Ammon's horn (tissue), 1 donor: ENCODE results near the gene PLEKHB2.
"Not testable (repeated sequence)": the region's sequence is repeated elsewhere in the genome, so short reads cannot be mapped to it uniquely, and the experiment has no call there.

Experiments
- DNase-seq: peaks from one replicate; pipeline ENCODE4 v3.0.0-alpha.2; 2016; ENCODE audit warnings: low spot score

The PLEKHB2 gene

GRCh38 chr2:131093696-131094462 lies 11.3 kb upstream of the PLEKHB2 start:
- peak; percentile 81 for DNase-seq

GRCh38 chr2:131094463-131095281 lies 10.5 kb upstream of the PLEKHB2 start:
- DNase-seq: no peak

GRCh38 chr2:131103165-131103564 lies 2.0 kb upstream of the PLEKHB2 start:
- DNase-seq: no peak

GRCh38 chr2:131104487-131105155 lies 515 bp upstream of the PLEKHB2 start:
- DNase-seq: peak; percentile 11

DNA sequence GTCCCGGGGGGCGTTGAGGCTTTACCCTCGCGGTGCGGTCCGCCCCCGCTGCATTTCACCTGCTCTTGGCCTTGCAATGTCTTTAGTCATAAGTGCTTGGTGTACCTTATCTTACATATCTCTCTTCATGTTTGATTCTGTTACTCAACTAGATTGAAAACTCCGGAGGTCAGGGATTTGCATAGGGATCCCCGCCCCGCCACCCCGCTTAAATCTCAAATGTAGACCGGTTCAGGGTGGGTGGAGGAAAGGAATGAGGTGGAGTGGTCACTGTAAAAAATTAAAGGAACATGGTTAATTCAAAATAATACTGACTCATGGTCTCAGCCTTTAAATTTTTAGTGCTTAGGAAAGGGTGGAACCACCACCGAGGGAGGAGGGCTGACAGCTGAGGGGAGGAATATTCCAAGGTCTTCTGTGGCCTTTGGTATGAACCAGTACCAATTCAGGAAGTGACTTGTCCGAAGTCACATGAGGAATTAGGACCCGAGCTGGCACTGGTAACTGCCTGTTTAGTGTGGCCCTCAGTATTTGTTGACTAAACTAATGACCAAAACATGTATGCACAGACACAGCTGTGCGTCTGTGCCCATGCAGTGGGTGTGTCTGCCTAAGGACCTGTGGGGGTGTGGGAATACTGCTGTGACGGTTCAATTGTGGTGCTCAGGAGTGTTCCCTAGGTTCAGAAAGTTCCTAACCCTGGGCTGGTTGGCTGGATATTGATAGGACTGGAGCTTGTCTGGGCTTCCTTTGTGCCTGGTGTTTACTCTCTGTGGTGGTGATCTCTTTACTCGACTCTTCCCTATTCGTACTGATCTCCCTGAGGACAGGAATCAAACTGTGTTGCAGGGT lies 1.0 kb downstream of the PLEKHB2 start:
- DNase-seq: peak; percentile 26

GRCh38 chr2:131112529-131112928 lies 7.4 kb downstream of the PLEKHB2 start:
- no peak for DNase-seq

DNA sequence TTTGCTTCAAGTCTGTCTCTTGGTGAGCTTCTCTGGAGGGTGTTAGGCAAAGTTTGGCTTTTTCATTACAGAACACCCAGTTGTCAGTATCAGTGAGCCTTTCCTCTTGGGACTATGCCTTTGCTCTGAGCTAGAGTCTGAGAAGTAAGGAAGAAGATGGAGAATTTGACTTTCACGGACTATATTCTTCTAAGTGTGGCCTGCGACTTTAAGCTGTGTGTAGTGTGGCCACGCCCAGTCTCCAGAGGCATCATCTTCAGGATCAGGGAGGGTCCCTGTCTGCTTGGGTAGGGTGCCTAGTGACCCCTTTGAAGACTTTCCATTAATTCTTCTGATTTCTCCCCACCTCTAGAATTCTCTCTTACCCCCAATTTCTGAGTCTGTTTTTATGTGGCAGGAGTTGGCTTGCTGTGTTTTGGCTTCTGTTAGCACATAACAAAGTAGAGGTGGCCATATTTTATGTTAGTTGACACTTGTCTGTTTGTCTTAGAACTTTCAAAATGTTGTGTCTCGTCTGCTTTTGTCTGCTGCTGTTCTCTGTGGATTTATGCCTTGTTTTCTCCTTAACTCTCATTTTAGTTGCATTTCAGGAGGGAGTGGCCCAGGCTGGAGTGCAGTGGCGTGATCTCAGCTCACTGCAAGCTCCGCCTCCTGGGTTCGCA lies 8.6 kb downstream of the PLEKHB2 start:
- DNase-seq: no peak

DNA sequence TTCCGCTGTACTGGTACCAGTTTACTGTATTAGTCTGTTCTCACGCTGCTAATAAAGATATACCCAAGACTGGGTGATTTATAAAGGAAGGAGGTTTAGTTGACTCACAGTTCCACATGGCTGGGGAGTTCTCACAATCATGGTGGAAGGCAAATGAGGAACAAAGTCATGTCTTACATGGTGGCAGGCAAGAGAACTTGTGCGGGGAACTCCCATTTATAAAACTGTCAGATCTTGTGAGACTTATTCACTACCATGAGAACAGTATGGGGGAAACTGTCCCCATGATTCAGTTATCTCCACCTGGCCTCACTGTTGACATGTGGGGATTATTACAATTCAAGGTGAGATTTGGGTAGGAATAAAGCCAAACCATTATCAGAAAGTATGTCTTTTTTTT lies 9.8 kb downstream of the PLEKHB2 start:
- DNase-seq: not testable (repeated sequence)

DNA sequence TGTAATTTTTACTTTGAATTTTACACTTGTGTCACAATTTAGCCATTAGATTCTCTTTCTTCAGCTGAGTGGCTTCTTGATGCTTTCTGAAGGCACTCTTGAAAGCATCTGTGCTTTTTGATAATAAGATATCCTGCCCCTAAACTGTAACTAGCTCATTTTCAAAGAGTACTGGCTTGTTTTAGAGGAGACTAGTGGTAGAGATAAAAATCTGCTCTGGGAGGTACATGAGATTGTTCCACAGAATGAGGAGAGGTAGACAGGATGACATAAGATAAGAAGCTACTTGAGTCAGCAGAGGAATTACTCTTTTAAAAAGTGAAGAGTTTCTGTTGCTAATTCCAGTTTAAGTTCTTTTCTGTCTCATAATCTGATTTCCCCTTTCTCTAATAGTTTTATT lies 10.6 kb downstream of the PLEKHB2 start:
- DNase-seq: no peak

GRCh38 chr2:131120815-131121317 lies 15.7 kb downstream of the PLEKHB2 start:
- no peak for DNase-seq

- DNase-seq: no peak
These were observed 16.3 kb downstream of the PLEKHB2 start for GRCh38 chr2:131121464-131121863.

DNA sequence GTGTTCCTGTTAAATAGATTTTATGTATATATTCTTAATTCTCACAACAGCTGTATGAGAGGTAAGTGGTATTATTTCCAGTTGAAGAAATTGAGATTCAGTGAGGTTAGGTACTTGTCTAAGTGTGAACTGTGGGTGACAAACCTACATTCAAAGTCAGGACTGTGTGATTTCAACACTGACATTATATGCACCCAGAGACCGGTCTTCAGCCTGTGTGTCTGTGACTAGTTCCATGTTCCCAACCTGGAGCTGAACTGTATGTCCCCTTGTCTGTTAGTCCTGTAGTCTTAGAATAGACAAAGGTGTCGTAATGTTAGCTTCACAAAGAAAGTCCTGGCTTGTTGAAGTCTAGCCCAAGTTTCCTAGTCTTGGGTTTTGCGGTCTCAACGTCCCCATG lies 17.4 kb downstream of the PLEKHB2 start:
- DNase-seq: no peak

DNA sequence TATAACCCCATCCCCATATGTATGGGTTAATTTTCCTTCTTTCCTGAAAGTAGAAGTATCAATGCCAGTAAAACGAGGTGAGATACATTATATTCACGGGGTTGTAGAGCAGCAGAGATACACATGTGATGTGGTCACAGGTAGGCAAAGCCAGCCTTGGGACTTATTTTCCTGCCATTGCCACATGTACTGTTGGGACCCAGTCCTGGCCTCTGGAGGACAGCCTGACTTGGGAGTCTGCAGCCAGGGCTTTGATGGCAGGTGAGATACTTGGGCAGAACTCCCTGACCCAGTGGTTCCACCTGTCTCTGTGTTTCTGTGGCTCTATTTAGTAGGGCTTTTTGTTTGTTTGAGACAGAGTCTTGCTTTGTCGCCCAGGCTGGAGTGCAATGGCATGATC lies 18.1 kb downstream of the PLEKHB2 start:
- DNase-seq: no peak

DNA sequence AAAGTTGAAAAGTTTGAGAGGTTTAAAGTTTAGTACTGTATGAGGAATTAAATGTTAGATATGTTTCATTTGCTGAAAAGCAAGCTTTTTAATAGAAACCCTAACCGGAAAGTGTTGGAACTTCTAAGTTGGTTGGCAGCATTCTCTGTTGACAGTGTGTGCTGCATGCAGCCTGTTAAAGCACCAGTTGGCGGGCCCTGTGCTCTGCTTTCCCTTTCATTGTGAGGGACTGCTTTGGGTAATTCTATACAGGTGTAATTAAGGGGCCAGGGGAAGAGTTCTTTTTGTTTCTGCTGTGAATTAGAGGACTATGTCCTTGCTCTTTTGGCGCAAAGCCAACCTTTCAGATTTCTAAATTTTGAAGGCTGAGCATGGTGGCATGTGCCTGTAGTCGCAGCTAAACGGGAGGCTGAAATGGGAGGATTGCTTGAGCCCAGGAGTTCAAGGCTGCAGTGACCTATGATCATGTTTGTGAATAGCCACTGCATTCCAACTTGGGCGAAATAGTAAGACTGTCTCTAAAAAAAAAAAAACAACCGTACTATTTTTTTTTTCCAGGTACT lies 20.1 kb downstream of the PLEKHB2 start:
- peak; percentile 65 for DNase-seq

- peak; percentile 21 for DNase-seq
These were observed 21.3 kb downstream of the PLEKHB2 start for GRCh38 chr2:131126436-131126835.

DNA sequence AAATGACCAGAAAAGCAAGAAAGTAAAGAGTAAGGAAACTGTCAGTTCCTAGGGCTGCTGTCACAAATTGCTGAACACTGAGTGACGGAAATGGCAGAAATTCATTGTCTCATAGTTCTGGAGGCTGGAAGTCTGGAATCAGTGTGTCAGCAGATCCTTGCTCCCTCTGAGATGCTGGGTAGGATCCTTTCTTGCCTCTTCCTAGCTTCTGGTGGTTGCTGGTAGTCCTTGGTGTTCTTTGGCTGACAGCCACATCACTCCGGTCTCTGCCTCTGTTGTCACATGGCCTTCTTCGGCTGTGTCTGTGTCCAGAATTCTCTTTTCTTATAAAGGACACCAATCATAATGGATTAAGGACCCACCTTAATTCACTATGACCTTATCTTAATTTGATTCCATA lies 21.9 kb downstream of the PLEKHB2 start:
- DNase-seq: peak; percentile 56

GRCh38 chr2:131127981-131128380 lies 22.8 kb downstream of the PLEKHB2 start:
- DNase-seq: no peak

DNA sequence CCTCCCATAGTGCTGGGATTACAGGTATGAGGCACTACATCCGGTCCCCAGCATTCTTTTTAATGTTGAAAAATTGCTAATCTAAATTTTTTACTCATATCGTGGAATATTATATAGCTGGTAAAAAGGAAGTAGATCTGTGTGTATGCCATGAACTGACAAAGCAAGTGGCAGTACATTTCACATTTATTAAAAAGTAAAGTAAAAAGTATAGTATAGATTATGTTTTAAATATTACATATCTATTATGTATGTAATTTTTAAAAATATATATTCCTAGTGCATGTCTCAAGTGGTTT lies 25.1 kb downstream of the PLEKHB2 start:
- DNase-seq: no peak

DNA sequence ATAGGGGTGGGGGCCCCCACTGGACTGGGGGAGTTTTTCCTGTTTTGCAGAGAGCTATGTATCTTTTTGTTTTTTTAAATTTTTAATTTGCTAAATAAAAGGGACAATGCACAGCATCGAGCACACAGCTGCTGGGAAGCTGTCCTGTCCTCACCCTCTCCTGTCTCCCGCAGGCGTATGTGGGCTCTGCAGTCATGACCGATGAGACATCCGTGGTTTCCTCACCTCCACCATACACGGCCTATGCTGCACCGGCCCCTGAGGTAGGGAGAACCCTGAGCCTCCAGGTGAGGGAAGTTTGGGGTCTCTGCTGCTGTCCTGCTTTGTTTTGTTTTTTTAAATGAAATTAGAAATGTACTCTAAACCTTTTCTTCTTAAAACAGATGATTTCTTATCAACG lies 27.6 kb downstream of the PLEKHB2 start:
- no peak for DNase-seq

DNA sequence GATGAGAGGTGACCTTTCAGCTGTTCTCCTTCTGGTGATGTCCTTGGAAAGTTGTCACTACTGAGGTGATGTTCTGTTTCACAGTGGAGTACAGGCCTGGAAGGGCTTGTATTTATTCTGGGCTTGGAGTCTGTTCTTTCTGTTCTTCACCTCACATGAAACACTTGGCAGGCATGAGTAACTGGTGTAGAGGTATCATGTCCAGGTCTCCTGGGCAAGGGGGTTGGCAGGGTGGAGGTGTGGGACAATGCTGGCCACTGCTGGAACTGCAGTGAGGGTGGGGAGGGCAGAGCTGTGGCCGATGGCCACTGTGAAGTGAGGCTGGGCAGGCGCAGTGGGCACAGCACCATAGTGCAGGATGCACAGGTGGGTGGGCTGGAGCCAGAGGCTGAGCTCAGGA lies 35.4 kb downstream of the PLEKHB2 start:
- DNase-seq: no peak

DNA sequence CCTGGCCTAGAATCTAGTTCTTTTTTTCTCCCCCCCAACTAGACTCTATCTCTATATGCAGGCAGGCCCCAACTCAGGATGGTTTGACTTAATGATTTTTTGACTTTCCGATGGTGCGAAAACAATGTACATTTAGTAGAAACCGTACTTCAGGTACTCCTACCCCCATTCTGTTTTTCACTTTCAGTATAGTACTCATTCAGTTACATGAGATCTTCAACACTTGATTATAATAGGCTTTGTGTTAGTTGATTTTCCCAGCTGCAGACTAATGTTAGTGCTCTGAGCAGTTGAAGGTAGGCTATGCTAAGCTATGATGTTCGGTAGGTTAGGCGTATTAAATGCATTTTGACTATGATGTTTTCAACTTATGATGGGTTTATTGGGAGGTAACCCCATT lies 37.7 kb downstream of the PLEKHB2 start:
- no peak for DNase-seq
